NCI-H1930 (cell line): ENCODE data around the gene FAM13A.
A peak's percentile ranks its signal among the peaks of the same experiment; 100 is the strongest.

Experiments
- DNase-seq, 2 experiments: peaks; one replicate each; lab custom pipeline; 2025; lab: John Stamatoyannopoulos, UW

Gene FAM13A

GRCh38 chr4:88841635-88842034, 215.3 kb downstream of the FAM13A start:
- DNase-seq, result no peak

- no peak for DNase-seq
Measured at GRCh38 chr4:88836216-88836615, 220.8 kb downstream of the FAM13A start.

- no peak for DNase-seq
Measured at GRCh38 chr4:88831031-88831430, 226.0 kb downstream of the FAM13A start.

GRCh38 chr4:88830598-88830997, 226.4 kb downstream of the FAM13A start:
- DNase-seq, result no peak

- no peak for DNase-seq
Measured at GRCh38 chr4:88828842-88829571, 228.0 kb downstream of the FAM13A start.

GRCh38 chr4:88827442-88827841, 229.5 kb downstream of the FAM13A start:
- DNase-seq, result no peak

- no peak for DNase-seq
Measured at GRCh38 chr4:88826771-88827170, 230.2 kb downstream of the FAM13A start.

GRCh38 chr4:88825931-88826330, 231.1 kb downstream of the FAM13A start:
- DNase-seq, result no peak

- DNase-seq, result peak; percentile 36 to 47
Measured at GRCh38 chr4:88823058-88823919, 233.7 kb downstream of the FAM13A start.

- DNase-seq, result no peak
Measured at GRCh38 chr4:88822034-88822789, 234.8 kb downstream of the FAM13A start.

GRCh38 chr4:88821522-88821921, 235.5 kb downstream of the FAM13A start:
- DNase-seq, result no peak

- no peak for DNase-seq
Measured at GRCh38 chr4:88820698-88821415, 236.1 kb downstream of the FAM13A start.

GRCh38 chr4:88819818-88820697, 236.9 kb downstream of the FAM13A start:
- DNase-seq, result no peak

- DNase-seq, result peak; percentile 38 to 45
Measured at GRCh38 chr4:88818631-88819470, 238.1 kb downstream of the FAM13A start.

- no peak for DNase-seq
Measured at GRCh38 chr4:88817740-88818139, 239.2 kb downstream of the FAM13A start.

- no peak for DNase-seq
Measured at GRCh38 chr4:88816360-88816759, 240.6 kb downstream of the FAM13A start.

GRCh38 chr4:88814043-88814617, 242.9 kb downstream of the FAM13A start:
- DNase-seq, result no peak

- DNase-seq, result no peak
Measured at GRCh38 chr4:88813013-88813412, 244.0 kb downstream of the FAM13A start.

GRCh38 chr4:88812420-88812819, 244.6 kb downstream of the FAM13A start:
- no peak for DNase-seq

- no peak for DNase-seq
Measured at GRCh38 chr4:88811904-88812303, 245.1 kb downstream of the FAM13A start.
